GM18519 (cell line): ENCODE measurements around the gene LYPD3.

ENCODE experiments used
- ATAC-seq: cut with Tn5 transposase; IDR thresholded peaks from one replicate; pipeline ENCODE4 v1.9.1; 2021; ENCODE audit warnings: mild to moderate bottlenecking, moderate library complexity; ENCODE audit not compliant: unreplicated experiment, low FRiP score

The LYPD3 gene

GRCh38 chr19:43488179-43488578 is 22.8 kb upstream of the LYPD3 start:
- ATAC-seq = no peak

DNA sequence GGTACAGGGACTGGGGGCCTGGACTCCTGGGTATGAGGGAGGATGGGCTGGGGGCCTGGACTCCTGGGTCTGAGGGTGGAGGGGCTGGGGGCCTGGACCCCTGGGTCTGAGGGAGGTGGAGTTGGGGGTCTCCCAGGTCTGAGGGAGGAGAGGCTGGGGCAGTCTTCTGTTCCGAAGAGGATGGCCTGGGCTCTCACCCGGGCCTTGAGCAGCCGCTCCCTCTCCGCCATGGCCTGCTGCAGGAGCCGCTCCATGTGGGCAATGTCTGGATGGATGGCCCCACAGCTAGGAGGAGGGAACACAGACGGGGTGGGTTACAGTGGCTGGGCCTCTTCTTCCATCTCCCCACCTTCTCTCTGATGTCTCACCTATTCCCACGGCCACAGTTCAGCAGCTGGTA is 21.0 kb upstream of the LYPD3 start:
- ATAC-seq = no peak

GRCh38 chr19:43485951-43486350 is 20.5 kb upstream of the LYPD3 start:
- ATAC-seq = no peak

DNA sequence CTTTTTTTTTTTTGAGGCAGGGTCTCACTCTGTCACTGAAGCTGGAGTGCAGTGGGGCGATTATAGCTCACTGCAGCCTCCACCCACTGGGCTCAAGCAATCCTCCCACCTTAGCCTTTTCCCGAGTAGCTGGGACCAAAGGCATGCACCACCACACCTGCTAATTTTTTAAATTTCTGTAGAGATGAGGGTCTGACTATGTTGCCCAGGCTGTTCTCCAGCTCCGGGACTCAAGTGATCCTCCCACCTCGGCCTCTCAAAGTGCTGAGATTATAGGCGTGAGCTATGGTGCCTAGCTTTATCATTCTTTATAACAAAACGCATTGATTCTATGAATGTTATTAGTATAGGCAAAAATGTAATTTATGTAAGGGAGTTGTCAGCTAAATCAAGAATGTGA is 17.9 kb upstream of the LYPD3 start:
- ATAC-seq = no peak

- no peak for ATAC-seq
Observed at GRCh38 chr19:43482193-43482592, 16.8 kb upstream of the LYPD3 start.

- ATAC-seq = no peak
Observed at GRCh38 chr19:43481701-43482100, 16.3 kb upstream of the LYPD3 start.

GRCh38 chr19:43480574-43480973 is 15.2 kb upstream of the LYPD3 start:
- no peak for ATAC-seq

- no peak for ATAC-seq
Observed at GRCh38 chr19:43479961-43480561, 14.7 kb upstream of the LYPD3 start.

DNA sequence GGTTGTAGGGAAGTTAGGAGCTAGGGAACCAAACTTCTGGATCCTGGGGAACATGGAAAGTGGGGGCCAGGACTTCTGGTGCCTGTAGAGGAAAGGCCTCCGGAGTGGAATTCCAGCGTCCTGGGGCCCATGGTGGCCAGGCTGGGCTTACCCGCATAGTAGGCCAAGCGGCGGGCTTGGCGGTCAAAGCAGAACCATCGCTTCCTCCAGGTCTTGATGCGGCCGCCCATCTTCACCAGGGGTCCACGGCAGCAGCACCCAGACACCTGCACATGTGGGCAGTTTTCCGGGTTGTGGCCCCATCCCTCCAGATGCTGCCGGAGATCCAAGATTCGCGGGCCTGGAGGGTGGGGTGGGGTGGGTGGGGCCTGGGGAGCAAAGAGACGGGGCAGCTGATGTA is 13.8 kb upstream of the LYPD3 start:
- no peak for ATAC-seq

GRCh38 chr19:43478323-43478722 is 12.9 kb upstream of the LYPD3 start:
- ATAC-seq = no peak

GRCh38 chr19:43476606-43477005 is 11.2 kb upstream of the LYPD3 start:
- ATAC-seq = no peak

- ATAC-seq = no peak
Observed at GRCh38 chr19:43474986-43475705, 9.7 kb upstream of the LYPD3 start.

- ATAC-seq = no peak
Observed at GRCh38 chr19:43474487-43474886, 9.1 kb upstream of the LYPD3 start.

- no peak for ATAC-seq
Observed at GRCh38 chr19:43471091-43471490, 5.7 kb upstream of the LYPD3 start.

DNA sequence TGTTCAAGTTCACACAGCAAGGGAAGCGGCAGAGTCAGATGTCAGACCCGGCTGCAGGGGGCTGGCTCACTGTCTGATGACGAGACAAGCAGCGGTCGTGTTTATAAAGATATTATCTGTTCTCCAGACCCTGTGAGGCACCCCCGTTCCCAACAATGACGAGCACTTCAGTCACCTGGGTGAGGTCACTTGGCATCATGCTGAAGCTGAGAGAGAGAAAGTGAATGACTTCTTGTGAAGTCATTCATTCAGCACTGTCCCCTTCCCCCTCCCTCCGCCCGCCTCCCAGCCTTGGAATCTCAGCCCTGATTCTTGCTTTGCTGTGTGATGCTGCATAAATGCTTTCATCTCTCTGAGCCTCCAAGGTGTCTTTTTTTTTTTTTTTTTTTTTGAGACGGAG is 4.9 kb upstream of the LYPD3 start:
- no peak for ATAC-seq

GRCh38 chr19:43469160-43469480 is 3.7 kb upstream of the LYPD3 start:
- ATAC-seq = no peak

DNA sequence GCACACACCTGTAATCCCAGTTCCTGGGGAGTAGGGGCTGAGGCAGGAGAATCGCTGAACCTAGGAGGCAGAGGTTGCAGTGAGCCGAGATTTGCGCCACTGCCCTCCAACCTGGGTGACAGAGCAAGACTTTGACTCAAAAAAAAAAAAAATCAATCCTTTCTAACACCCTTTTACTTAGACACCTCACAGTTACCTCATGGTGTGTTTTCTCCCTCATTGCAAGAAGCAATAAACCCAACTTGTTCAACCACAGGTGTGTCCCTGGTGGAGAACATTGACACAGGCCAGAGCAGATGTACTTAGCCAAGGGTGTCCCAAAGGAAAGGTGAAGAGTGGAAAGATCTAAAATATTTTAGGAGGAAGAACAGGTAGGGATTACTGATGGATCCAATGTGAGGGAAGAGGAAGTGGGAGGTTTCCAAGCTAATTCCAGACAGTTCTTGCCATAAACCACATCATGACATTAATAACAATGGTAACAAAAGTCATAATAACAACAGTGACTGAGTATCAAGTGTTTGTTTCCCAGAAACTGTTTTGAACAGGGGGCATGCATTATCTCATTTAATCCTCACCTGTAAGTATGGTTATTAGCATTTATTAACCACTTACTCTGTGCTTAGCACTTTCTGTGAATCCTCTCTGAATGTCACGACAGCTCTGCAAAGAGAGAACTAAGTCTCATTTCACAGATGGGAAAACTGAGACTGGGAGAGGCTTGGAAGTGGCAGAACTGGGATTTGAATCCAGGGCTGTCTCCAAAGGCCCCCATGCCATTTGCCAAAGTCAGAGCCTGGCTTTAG is 3.1 kb upstream of the LYPD3 start:
- ATAC-seq = no peak

DNA sequence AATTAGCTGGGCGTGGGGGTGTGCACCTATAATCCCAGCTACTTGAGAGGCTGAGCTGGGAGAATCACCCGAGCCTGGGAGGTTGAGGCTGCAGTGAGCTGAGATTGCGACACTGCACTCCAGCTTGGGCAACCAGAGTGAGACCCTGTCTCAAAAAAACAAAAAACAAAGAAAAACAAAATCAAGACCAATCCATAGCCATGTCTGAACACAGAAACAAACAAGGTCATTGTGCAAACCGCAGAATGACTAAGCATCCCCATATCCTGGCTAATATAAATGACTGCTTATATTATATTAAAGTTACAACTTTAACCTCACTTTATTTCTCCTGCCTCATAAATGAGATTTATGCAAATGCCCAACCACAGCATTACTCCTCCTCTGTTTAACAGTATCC is 2.3 kb upstream of the LYPD3 start:
- no peak for ATAC-seq

GRCh38 chr19:43467276-43467675 is 1.9 kb upstream of the LYPD3 start:
- ATAC-seq = no peak

GRCh38 chr19:43466793-43467192 is 1.4 kb upstream of the LYPD3 start:
- ATAC-seq = no peak

- ATAC-seq = peak; percentile 10
Observed at GRCh38 chr19:43464134-43464775, 1.2 kb downstream of the LYPD3 start.
